ENCODE measurements around the gene COX11. TPM values are rescaled to one million over a fixed set of nuclear protein-coding genes. Genes with fewer than 3 reads are reported as not detected.
A peak's percentile ranks its signal among the peaks of the same experiment; 100 is the strongest.

COX11 gene
- total and polyA plus RNA-seq, 2 experiments from 2014 or later = 63.6 to 96.9 TPM

DNA sequence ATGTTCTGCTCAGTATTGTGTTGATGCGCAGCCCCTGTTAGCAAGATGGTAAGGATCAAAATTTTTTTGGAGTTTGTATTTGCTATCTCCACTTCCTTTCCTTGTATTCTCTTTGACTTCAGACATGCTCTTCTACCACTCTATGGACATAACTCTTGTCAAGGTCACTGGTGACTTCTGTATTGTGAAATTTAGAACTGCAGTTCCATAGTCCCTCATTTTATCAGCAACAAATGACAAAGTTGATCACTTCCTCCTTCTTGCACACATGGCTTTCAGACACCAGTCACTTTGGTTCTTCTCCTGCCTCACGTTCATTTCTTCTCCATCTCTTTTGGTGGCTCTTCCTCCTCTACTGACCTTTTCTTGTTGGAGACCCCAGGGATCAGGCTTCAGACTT, 21.1 kb downstream of the COX11 start:
- TF ChIP-seq, protein P1, sequence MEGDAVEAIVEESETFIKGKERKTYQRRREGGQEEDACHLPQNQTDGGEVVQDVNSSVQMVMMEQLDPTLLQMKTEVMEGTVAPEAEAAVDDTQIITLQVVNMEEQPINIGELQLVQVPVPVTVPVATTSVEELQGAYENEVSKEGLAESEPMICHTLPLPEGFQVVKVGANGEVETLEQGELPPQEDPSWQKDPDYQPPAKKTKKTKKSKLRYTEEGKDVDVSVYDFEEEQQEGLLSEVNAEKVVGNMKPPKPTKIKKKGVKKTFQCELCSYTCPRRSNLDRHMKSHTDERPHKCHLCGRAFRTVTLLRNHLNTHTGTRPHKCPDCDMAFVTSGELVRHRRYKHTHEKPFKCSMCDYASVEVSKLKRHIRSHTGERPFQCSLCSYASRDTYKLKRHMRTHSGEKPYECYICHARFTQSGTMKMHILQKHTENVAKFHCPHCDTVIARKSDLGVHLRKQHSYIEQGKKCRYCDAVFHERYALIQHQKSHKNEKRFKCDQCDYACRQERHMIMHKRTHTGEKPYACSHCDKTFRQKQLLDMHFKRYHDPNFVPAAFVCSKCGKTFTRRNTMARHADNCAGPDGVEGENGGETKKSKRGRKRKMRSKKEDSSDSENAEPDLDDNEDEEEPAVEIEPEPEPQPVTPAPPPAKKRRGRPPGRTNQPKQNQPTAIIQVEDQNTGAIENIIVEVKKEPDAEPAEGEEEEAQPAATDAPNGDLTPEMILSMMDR (IDR thresholded peaks at IDR 0.05; ENCODE audit: low read depth, low read length) = no peak
- DNase-seq (ENCODE audit: low read depth in 1 of 2, low spot score in 1 of 2) = no peak
- H3K36me3 ChIP-seq = no peaks in the 10 kb centered on the region
- H3K27me3 ChIP-seq = no peaks in the 10 kb centered on the region
- no peaks in the 10 kb centered on the region for H3K4me1 ChIP-seq (ENCODE audit: low read depth)
- H3K4me3 ChIP-seq = no peak overlapping the region
- H3K27ac ChIP-seq = no peak overlapping the region
- H3K9me3 ChIP-seq (ENCODE audit: low read depth) = no peaks in the 10 kb centered on the region

DNA sequence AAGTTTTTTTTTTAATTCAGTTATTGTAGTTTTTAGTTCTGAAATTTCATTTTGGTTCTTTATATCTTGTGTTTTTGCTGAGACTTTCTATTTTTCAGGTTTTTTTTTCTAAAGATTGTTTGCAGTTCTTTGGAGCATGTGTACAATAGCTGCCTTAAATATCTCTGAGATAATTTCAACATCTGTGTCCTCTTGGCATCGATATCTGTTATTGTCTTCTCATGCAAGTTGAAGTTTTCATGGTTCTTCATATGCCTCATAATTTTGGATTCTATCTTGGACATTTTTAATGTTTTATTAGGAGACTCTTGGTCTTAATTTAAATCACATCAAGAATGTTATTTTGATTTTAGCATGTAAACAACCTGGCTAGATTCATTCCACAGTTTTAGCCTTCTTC, 22.8 kb downstream of the COX11 start:
- Histone ChIP-seq H3K27me3 (no peaks in the 10 kb centered on the region), H3K4me1 (ENCODE audit: low read depth) (no peaks in the 10 kb centered on the region), H3K27ac (no peak overlapping the region), H3K9me3 (ENCODE audit: low read depth) (no peaks in the 10 kb centered on the region), H3K36me3 (no peaks in the 10 kb centered on the region), H3K4me3 (no peak overlapping the region)
- peak in 1 of 2 donors; percentile 22 for DNase-seq (ENCODE audit: low read depth in 1 of 2, low spot score in 1 of 2)
- TF ChIP-seq, protein P1 (IDR thresholded peaks at IDR 0.05; ENCODE audit: low read depth, low read length) = no peak

DNA sequence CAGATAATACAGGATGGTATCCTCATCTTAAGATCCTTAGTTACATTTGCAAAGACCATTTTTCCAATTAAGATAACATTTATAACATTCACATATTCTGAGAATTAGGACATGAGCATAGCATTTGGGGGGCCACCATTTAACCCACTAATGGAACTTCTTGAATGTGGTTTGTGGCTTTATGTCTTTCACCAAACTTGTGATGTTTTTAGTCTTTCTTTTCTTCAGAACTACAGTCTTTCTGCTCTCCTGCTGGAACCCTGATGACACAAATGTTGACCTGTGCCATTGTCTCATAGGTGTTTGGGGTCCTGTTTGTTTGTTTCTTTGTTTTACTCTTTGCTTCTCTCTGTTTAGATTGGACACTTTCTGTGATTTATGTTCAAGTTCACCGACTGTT, 23.2 kb downstream of the COX11 start:
- Histone ChIP-seq H3K36me3 (peaks cover 3% of the 10 kb centered on the region), H3K27me3 (no peaks in the 10 kb centered on the region), H3K4me1 (ENCODE audit: low read depth) (no peaks in the 10 kb centered on the region), H3K27ac (no peak overlapping the region), H3K4me3 (no peak overlapping the region), H3K9me3 (ENCODE audit: low read depth) (no peaks in the 10 kb centered on the region)
- TF ChIP-seq, protein P1 (IDR thresholded peaks at IDR 0.05; ENCODE audit: low read depth, low read length) = no peak
- DNase-seq (ENCODE audit: low read depth in 1 of 2, low spot score in 1 of 2) = no peak

- TF ChIP-seq, protein P1 (IDR thresholded peaks at IDR 0.05; ENCODE audit: low read depth, low read length) = no peak
- Histone ChIP-seq H3K27ac (no peak overlapping the region), H3K9me3 (ENCODE audit: low read depth) (no peaks in the 10 kb centered on the region), H3K4me1 (ENCODE audit: low read depth) (no peaks in the 10 kb centered on the region), H3K27me3 (no peaks in the 10 kb centered on the region), H3K36me3 (peaks cover 3% of the 10 kb centered on the region), H3K4me3 (no peak overlapping the region)
- peak in 1 of 2 donors; percentile 38 for DNase-seq (ENCODE audit: low read depth in 1 of 2, low spot score in 1 of 2)
These were observed 23.7 kb downstream of the COX11 start for GRCh38 chr17:54944796-54945195.

DNA sequence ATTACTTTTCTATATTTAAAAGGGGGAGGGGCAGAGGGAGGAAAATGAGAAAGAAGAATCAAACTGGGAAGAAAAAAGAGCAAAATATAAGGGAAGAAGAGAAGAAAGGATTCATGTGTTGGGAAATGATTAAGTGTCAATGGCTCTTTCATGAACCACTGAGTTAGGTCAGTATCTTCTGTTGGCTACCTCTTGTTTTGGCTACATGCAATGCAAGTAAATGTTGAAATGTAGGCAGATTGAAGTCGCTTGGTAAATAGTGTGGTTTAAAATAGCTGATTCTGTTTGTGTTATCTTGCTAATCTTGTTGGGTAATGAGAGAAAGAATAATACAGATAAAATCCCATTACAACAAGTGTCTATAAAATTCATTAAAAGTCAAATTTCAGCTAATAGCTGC, 27.2 kb downstream of the COX11 start:
- Histone ChIP-seq H3K36me3 (peaks cover 5% of the 10 kb centered on the region), H3K27me3 (no peaks in the 10 kb centered on the region), H3K27ac (no peak overlapping the region), H3K4me1 (ENCODE audit: low read depth) (no peaks in the 10 kb centered on the region), H3K9me3 (ENCODE audit: low read depth) (no peaks in the 10 kb centered on the region), H3K4me3 (no peak overlapping the region)
- DNase-seq (ENCODE audit: low read depth in 1 of 2, low spot score in 1 of 2) = no peak
- TF ChIP-seq, protein P1 (IDR thresholded peaks at IDR 0.05; ENCODE audit: low read depth, low read length) = no peak

DNA sequence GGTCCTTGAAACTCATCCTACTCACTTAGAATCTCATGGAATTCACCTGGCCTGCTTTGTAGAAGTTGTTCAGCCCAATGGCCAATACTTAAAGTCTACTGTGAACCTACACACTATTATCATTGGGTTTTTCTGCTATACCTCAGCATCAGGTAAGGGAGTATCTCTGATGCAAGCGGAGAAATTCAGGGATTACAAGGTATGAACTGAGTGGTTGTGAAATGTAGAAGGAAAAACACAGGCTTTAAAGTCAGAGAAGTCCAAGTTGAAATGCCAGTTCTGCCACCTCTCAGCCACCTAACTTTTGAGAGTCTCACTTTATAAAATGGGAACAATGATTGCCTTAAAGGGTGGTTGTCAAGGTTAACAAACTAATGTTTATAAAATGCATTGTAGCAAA, 31.0 kb downstream of the COX11 start:
- TF ChIP-seq, protein P1 (IDR thresholded peaks at IDR 0.05; ENCODE audit: low read depth, low read length) = no peak
- no peaks in the 10 kb centered on the region for H3K9me3 ChIP-seq (ENCODE audit: low read depth)
- no peak overlapping the region for H3K27ac ChIP-seq
- no peak for DNase-seq (ENCODE audit: low read depth in 1 of 2, low spot score in 1 of 2)
- H3K4me1 ChIP-seq (ENCODE audit: low read depth) = peaks cover 9% of the 10 kb centered on the region
- H3K36me3 ChIP-seq = peaks cover 6% of the 10 kb centered on the region
- H3K4me3 ChIP-seq = no peak overlapping the region
- no peaks in the 10 kb centered on the region for H3K27me3 ChIP-seq

All from cardiac muscle cell (in vitro differentiated cells and primary cell).